Activated CD4-positive, alpha-beta T cell treated with anti-CD3 and anti-CD28 coated beads, Interleukin-2, amount 50 U/mL, for 4 hours (primary cell): Measurements from ENCODE around the gene DBF4B.

Source experiments
- DNase-seq, 2 experiments: peaks; one replicate each; pipeline ENCODE4 v3.0.0-alpha.2; 2020

DBF4B gene

DNA sequence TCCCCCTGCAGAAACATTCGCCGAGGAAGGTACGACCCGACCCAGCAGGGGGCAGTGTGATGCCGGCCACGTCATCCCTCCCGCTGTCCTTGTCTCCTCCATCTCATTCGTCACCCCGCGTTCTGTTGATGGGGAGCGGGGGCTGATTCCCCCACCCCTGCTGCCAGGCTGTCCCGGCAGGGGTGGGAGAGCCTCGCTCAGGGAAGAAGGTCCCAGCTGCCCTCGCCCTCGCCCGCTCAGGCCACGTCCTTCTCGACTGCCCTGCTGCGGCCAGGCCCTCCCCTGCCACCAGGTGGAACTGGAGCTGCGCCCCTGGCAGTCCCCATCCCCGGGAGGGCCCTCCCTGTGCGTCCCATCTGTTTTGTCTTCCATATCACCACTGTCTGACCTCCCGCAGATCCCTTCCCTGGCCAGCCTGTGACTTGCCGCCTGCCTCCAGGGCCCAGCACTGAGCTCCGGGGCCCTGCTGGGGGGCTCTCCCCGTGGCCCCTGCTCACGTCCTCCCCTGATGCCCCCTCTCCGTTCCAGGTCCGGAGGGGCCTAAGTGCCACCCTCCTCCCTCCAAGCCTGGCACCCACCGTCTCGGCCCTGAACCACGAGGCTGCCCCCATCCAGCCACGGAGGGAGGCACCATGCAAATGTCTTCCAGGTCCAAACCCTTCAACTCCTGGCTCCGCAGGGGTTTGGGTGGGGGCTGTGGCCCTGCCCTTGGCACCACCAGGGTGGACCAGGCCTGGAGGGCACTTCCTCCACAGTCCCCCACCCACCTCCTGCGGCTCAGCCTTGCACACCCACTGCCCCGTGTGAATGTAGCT, 71.0 kb downstream of the DBF4B start:
- peak; percentile 80 to 84 for DNase-seq

DNA sequence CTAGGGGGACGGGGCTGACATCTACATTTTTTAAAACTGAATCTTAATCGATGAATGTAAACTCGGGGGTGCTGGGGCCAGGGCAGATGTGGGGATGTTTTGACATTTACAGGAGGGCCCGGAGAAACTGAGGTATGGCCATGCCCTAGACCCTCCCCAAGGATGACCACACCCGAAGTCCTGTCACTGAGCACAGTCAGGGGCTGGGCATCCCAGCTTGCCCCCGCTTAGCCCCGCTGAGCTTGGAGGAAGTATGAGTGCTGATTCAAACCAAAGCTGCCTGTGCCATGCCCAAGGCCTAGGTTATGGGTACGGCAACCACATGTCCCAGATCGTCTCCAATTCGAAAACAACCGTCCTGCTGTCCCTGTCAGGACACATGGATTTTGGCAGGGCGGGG, 71.7 kb downstream of the DBF4B start:
- DNase-seq, result no peak

DNA sequence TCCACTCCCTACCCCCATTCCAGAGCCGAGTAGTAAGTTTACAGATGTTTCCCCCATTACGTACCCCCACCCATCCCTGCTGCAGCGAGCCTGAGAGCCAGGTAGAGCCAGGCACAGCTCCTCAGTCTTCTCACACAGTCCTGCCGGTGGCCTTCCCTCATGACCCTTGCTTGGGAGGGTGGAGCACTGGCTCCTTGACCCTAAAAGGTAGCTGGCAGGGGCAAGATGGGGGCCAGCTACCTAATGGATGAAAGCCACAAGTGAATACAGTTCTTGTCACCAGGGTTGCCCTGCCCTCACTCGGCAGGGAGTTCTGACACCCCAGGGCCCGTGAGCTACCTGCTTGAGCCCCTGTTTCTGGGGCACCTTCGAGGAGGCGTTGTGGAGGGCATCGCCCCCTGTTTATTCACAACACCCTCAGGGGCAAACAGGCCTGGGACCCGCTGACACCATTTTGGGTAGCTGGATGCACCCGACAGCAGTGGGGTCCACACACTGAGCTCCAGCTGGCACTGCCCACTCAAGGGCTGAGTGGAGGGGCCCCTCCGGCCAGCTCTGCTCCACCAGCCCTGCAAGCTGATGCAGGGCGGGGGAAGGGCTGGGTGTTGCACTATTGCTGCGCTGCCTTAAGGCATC, 72.5 kb downstream of the DBF4B start:
- DNase-seq, result no peak

DNA sequence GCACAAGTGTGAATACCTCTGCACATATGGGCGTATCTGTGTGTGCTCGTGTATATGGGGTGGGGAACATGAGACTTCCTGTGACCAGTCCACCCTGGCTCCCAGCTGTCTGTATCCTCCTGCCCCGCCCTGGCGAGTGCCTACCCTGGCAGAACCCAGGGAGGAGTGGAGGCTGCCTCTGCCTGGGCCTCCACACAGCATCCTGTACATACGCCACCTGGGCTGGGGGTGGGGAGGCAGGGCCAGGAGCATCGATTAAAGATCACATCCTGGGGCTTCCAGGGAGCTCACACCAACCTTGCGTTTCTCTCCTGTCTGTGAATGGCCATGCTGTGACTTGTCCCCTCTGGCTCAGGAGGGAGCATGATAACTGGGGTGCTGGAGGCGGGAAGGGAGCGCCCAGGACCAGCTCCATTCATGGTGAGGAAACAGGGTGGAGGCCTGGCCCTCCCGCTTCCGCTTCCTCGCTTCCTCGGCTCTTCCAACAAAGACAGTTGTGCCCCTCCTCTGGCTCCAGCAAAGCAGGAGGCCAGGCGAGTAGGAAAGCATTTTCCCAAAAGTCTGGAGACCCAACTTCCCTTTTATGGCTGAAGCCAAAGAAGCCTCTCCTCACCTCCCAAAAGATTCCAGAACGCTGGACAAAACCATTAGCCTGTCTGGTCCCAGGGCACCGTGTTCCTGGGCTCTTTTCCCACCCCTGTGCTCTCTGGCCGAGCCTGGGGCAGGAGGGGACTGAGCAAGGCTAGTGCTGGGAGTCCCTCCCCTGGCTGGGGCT, 73.3 kb downstream of the DBF4B start:
- DNase-seq, result no peak

DNA sequence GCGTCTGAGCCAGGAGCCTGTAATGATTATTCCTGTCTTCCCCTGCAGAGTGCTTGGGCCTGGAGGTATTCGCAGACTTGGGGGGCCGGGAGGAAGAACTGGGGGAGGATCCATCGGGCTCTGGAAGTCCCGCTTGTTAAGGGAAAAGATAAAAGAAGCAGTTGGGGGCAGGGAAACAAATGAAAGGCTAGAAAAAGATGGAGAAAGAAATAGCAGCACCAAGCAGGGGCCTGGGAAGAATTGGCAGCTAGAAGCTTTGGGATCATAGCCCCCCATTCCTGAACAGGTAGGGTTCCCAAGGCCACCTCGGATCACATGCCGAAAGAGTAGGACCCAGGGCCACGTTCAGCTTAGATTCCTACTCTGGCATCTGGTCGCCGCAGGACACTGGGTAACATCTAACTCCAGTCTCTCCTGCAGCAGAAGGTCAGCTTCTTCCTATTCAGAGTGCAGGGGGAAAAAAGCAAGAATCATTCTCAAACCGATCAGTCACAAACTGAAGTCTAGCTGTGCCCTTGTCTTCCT, 73.9 kb downstream of the DBF4B start:
- no peak for DNase-seq

DNA sequence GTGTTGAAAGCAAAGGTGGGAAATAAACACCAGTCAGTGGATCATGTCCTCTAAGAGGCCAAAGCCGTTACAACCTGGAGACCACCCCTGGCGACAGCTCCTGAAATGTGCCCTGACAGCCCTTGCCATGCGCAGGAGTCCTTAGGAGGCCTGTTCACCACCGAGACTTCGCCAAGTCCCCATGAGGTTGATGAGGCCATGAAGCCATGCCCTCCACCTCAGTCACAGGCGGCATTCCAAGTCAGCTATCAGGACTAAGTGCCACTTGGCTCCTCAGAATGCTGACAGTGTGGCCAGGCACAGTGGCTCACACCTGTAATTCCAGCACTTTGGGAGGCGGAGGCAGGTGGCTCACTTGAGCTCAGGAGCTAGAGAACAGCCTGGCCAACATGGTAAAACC, 77.5 kb downstream of the DBF4B start:
- DNase-seq, result no peak

DNA sequence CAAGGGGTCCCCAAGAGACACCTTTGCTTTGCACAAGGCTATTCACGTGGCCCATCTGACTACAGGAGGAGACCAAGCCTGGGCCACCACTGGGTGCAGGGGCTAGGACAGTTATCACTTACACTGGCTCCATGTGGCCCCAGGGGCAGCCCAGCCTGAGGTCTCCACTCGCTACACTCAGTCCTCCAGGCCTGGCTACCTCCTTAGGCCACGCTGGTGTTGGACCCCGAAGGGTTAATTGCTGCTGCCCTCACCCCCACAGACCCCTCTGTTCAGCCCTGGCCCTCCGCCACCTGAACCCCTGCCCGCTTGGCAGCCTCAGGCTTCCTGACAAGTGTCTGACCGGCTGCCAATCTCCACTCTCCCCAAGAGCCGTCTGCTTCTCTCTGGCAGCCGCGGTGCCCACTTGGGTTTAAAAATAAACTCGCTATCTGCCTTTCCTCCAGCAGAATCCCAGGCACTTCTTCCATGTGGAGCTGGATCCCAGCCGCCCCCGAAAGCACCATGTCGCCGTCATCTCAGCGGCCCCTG, 78.2 kb downstream of the DBF4B start:
- no peak for DNase-seq

DNA sequence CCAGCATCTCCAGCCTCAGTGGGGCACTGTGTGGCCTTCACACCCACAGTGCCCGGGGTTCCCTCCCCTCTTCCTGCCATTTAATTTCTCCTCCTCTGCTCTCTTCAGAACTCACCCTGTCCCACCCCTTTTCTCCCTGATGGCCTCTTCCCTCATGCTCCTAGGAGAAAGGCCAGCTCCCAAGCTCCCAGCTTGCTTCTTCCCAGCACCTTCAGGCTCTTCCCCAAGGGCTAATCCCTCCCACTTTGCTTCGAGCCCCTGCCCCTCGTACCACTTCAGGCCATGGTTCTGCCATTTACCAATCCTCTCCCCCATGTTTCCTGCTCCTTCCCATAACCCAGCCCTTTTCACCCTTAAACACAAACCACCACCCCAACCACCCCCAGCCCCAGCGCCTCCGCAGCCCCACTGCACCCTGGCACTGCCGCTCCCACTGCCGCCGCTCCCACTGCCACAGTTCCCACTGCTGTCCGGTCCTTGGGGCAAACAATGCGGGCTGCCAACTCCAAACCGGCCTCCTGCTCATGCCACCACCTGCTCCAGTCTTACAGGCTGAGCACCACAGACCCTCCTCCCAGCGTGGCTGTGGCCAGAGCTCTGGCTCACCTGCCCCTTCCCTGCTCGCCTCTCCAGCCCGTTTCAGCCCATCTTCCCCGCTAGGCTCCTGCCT, 78.9 kb downstream of the DBF4B start:
- no peak for DNase-seq

DNA sequence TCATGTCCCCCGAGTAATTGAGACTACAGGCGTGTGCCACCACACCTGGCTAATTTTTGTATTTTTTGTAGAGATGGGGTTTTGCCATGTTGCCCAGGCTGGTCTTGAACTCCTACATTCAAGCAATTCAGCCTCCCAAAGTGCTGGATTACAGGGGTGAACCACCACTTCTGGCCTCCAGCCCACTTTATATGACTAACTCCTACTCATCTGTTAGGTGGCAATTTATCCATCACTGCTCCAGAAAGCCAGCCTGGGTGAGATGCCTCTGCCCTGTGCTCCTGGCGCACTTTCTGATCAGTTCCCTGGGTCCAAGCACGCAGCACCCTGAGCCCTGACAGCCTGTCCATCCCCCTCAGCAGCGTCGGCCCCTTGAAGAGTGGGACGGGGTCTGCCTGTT, 79.7 kb downstream of the DBF4B start:
- no peak for DNase-seq

DNA sequence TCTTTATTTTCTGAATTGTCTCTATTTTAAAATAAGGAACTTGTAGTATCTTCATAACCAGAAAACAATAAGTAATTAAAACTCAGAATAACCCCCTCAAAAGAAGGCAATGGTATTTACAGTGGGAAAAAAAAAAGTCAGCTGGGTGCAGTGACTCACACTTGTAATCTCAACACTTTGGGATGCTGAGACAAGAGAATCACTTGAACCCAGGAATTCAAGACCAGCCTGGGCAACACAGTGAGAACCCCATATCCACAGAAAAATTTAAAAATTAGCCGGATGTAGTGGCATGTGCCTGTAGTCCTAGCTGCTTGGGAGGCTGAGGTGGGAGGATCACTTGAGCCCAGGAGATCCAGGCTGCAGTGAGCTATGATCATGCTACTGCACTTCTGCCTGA, 83.8 kb downstream of the DBF4B start:
- no peak for DNase-seq

DNA sequence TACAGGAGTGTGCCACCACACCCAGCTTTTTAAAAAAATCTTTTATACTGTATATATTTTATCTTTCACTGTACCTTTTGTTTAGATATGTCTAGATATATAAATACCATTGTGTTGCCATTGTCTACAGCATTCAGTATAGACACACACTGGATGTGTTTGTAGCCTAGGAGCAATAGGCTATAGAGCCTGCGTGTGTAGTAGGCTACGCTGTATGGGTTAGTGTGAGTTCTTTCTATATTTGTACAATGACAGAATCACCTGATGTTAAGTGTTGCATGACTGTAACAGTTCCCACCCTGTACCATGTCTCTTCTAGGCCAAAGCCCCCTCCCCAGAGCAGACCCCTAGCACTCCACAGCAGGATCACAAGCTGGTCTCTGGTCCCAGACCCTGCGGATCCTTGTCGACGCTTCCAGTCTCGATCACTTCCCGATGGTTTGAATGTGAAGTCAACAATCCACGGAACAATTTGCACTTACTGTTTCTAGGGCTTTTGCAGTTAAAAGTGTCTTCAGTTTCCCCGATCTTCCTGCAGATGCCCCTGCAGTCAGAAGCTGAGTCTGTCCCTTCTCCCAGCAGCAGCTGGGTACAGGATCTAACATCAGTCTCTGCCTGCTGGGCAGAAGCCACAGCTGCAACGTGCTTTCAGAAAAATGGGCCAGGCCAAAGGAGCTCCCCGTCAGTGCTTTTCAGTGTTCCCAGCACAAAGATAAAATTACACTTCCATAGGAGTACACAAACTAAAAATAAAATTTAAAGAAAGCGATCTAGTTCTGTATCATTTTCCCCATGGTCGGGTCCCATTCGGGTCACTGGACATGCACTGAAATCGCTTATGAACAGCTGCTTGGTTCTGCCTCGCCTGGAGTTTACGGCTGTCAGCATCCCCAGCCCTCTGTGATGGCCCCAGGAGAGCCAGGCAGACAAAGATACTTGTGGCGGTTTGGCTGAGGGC, 85.7 kb downstream of the DBF4B start:
- no peak for DNase-seq

DNA sequence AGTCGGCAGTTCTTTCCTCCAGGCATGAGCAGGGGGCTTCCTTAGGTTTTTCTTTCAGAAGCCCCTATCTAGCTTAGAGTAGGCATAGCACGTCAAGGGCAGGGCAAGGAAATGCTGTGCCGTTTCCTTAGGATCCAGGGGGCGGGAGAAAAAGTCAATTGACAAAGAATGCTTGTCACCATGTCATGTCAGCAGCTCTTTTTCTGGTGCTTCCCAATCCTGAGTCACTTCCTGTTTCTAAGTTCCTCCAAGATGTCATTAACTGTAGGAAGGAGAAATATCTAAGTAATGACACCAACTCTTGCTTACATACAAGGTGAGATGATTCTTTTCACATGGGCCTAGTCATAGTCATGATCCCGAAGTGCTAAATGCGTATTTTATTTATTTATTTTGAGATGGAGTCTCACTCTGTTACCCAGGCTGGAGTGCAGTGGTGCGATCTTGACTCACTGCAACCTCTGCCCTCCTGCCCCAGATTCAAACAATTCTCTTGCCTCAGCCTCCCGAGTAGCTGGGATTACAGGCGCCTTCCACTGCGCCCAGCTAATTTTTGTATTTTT, 86.5 kb downstream of the DBF4B start:
- no peak for DNase-seq

DNA sequence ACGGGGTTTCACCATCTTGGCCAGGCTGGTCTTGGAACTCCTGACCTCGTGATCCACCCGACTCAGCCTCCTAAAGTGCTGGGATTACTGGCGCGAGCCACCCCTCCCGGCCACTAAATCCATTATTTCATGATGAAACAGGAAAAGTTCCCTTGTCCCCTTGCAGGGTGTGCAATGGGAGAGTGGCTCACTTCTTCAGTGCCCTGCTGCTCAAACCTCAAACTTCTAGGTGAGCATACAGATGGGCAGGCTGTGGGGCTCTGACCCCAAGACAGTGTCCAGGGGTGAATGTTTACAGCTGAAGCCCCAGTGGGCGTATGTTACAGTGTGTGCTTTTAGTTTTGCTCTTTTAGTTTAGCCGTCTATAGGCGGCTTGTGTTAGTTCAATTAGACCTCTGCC, 87.0 kb downstream of the DBF4B start:
- DNase-seq, result no peak

DNA sequence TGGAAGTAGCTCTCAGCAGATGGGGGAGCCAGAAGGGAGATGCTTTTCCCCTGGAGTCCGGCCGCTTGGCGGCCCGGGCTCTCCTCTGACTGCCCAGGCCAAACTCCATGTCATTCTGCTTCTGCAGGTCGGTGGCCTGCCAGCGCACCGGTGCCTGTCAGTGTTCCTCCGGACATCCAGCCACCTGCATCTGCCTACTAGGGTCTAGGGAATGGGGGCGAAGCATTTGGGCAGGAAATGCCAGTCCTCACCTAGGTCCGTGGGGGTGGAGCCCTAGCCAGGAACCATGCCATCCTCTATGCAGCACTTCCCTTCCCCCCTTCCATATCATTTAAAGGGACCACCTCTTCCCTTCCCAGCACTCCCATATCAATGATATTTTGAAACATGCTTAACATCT, 87.5 kb downstream of the DBF4B start:
- DNase-seq, result no peak

DNA sequence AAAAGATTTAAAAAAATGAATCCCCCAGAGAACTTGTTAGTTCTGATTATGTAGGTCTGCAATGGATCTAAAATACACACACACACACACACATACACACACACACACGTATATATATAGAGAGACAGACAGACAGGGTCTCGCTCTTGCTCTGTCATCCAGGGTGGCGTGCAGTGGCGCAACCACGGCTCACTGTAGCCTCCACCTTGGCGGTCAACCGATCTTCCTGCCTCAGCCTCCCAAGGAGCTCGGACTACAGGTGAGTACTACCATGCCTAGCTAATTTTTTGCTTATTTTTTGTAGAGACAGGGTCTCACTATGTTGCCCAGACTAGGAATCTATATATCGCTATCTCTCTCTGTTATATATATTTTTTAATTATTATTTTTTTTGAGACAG, 88.3 kb downstream of the DBF4B start:
- no peak for DNase-seq

DNA sequence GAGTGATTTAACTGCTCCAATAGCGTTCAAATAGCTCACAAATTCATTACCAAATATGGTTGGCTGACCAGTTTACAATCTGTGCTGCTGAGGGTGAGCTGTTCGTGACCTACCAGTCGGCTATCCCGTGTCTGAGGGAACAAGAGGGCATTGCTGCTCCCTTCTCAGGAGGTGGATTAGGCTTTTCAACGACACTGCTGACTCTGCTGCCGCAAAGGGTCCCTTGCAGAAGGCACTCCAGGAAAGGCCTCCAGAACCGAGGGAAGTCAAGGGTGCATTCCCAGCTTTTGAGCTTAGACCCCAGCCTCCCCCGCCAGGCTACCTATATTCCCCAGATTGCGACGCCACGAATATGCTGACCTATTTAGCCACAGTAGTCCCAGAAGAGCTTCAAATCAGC, 89.3 kb downstream of the DBF4B start:
- DNase-seq, result no peak

DNA sequence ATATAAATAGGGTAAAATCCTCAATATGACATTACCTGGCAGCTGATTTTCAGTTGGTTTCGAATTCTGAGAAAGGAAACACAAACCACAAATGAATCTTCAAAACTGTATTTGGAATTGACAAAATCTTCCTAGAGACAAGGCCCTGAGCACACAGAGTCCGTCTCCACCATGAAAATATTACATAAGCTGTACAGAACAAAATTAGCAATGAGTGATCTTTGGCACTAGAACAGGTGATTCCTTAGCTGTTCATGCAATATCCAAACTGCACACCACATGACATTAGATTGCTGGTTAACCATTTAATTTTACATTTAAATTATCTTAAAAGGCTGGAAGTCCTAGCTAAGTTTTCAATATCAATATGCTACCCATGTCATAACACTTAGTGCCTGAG, 89.9 kb downstream of the DBF4B start:
- no peak for DNase-seq
